Smooth muscle cell (in vitro differentiated cells): ENCODE results near the gene CCNI2. TPM values are rescaled to one million over a fixed set of nuclear protein-coding genes. Genes with fewer than 3 reads are reported as not detected.
A peak's percentile ranks its signal among the peaks of the same experiment; 100 is the strongest.

Experiments
- DNase-seq: peaks from one replicate; lab custom pipeline; 2025; ENCODE audit not compliant: unreplicated experiment; lab: John Stamatoyannopoulos, UW
- H2AFZ ChIP-seq: fragments of 200-600 bp; sonication (generic); 2 replicates; pipeline ENCODE4 v1.6.0; 2016; ENCODE audit warnings: antibody characterized with exemption, low read depth, mild to moderate bottlenecking
- H3F3A ChIP-seq: fragments of 200-600 bp; sonication (generic); 2 replicates; pipeline ENCODE4 v1.6.0; 2017; ENCODE audit warnings: antibody characterized with exemption, low read depth
- H3K27ac ChIP-seq: fragments of 200-600 bp; sonication (generic); 2 replicates; pipeline ENCODE4 v1.5.1; 2016; ENCODE audit warnings: low read depth, mild to moderate bottlenecking
- H3K27me3 ChIP-seq: fragments of 200-600 bp; sonication (generic); 2 replicates; pipeline ENCODE4 v1.6.1; 2016; ENCODE audit warnings: low read depth, mild to moderate bottlenecking
- H3K36me3 ChIP-seq: fragments of 200-600 bp; sonication (generic); 2 replicates; pipeline ENCODE4 v1.5.1; 2016; ENCODE audit warnings: low read depth
- H3K4me1 ChIP-seq: fragments of 200-600 bp; sonication (generic); 2 replicates; pipeline ENCODE4 v1.5.1; 2016; ENCODE audit warnings: low read depth
- H3K4me2 ChIP-seq: fragments of 200-600 bp; sonication (generic); 2 replicates; pipeline ENCODE4 v1.6.0; 2016; ENCODE audit warnings: mild to moderate bottlenecking
- H3K4me3 ChIP-seq: fragments of 200-600 bp; sonication (generic); 2 replicates; pipeline ENCODE4 v1.5.1; 2016; ENCODE audit warnings: mild to moderate bottlenecking
- H3K79me2 ChIP-seq: fragments of 200-600 bp; sonication (generic); 2 replicates; pipeline ENCODE4 v1.6.0; 2016; ENCODE audit warnings: low read depth, mild to moderate bottlenecking
- H3K9ac ChIP-seq: fragments of 200-600 bp; sonication (generic); 2 replicates; pipeline ENCODE4 v1.6.0; 2016; ENCODE audit warnings: low read depth
- H3K9me3 ChIP-seq: fragments of 200-600 bp; sonication (generic); replicated peaks from 2 replicates; pipeline ENCODE4 v1.5.1; 2016; ENCODE audit warnings: low read depth
- H4K20me1 ChIP-seq: fragments of 200-600 bp; sonication (generic); 2 replicates; pipeline ENCODE4 v1.6.0; 2016; ENCODE audit warnings: low read depth
- WGBS: methylation state at CpG from one replicate; pipeline ENCODE4 v1.1.7; 2016; ENCODE audit warnings: low lambda C conversion rate; 5-methylcytosine and 5-hydroxymethylcytosine counted together
- polyA plus RNA-seq: library from polyadenylated mRNA; unstranded; fragments of >200 nt; fragmentation: Nextera tagmentation; extraction: Ambion mirVana; gene quantifications from 2 replicates; pipeline ENCODE4 v1.2.1, GENCODE V29; 2016
- total RNA-seq: library from RNA; depleted of rRNA; stranded (reverse); fragments of >200 nt; gene quantifications from 2 replicates; pipeline ENCODE4 v1.2.3, GENCODE V29; 2014
- TF ChIP-seq, protein P1 (sequence below): fragments of 200-600 bp; sonication (generic); IDR thresholded peaks from 2 replicates; pipeline ENCODE4 v1.5.1; 2017; ENCODE audit warnings: borderline replicate concordance, mild to moderate bottlenecking, antibody characterized with exemption; ENCODE audit not compliant: insufficient read depth, poor library complexity, severe bottlenecking

Gene CCNI2
- total and polyA plus RNA-seq, 2 experiments from 2014 or later: 0.36 to 0.41 TPM

DNA sequence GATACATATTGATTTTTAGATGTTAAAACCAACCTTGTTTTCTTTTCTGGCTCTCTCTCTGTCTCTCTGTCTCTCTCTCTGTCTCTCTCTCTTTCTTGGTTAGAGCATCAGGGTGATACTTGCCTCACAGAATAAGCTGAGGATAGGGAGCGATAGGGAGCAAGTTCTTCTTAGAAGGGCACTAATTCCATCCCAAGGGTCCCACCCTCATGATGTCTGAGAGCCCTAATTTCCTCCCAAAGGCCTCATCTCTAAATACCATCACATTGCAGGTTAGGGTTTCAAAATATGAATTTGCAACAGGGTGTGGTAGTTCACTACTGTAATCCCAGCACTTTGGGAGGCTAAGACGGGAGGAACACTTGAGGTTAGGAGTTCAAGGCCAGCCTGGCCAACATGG is 5.1 kb upstream of the CCNI2 start:
- no peak overlapping the region for H3K4me2 ChIP-seq
- H3K4me1 ChIP-seq: peaks cover 4% of the 10 kb centered on the region
- H3F3A ChIP-seq: no peaks in the 10 kb centered on the region
- no peak overlapping the region for H3K9ac ChIP-seq
- no peaks in the 10 kb centered on the region for H4K20me1 ChIP-seq
- H3K27ac ChIP-seq: no peak overlapping the region
- no peaks in the 10 kb centered on the region for H3K36me3 ChIP-seq
- peaks cover 30% of the 10 kb centered on the region for H3K27me3 ChIP-seq
- H3K9me3 ChIP-seq: no peaks in the 10 kb centered on the region
- WGBS: 91% methylated on average over 2 of the region's 2 CpGs
- DNase-seq: no peak
- no peak overlapping the region for H3K4me3 ChIP-seq
- TF ChIP-seq, protein P1, sequence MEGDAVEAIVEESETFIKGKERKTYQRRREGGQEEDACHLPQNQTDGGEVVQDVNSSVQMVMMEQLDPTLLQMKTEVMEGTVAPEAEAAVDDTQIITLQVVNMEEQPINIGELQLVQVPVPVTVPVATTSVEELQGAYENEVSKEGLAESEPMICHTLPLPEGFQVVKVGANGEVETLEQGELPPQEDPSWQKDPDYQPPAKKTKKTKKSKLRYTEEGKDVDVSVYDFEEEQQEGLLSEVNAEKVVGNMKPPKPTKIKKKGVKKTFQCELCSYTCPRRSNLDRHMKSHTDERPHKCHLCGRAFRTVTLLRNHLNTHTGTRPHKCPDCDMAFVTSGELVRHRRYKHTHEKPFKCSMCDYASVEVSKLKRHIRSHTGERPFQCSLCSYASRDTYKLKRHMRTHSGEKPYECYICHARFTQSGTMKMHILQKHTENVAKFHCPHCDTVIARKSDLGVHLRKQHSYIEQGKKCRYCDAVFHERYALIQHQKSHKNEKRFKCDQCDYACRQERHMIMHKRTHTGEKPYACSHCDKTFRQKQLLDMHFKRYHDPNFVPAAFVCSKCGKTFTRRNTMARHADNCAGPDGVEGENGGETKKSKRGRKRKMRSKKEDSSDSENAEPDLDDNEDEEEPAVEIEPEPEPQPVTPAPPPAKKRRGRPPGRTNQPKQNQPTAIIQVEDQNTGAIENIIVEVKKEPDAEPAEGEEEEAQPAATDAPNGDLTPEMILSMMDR: no peak
- no peak overlapping the region for H2AFZ ChIP-seq
- H3K79me2 ChIP-seq: no peaks in the 10 kb centered on the region

DNA sequence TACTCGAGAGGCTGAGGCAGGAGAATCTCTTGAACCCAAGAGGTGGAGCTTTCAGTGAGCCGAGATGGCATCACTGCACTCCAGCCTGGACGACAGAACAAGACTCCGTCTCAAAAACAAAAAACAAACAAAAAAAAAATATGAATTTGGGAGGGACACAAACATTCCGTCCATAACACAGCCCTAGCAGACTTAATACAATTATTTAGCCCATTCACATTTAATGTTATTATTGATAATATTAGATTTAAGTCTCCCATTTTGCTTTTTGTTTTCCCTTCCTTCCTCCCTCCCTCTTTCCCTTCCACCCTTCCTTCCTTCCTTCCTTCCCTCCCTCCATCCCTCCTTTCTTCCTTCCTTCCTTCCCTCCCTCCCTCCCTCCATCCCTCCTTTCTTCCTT is 4.6 kb upstream of the CCNI2 start:
- H3K9me3 ChIP-seq: no peaks in the 10 kb centered on the region
- H3K4me3 ChIP-seq: no peak overlapping the region
- TF ChIP-seq, protein P1: no peak
- H3K36me3 ChIP-seq: no peaks in the 10 kb centered on the region
- DNase-seq: no peak
- H3F3A ChIP-seq: no peaks in the 10 kb centered on the region
- no peaks in the 10 kb centered on the region for H4K20me1 ChIP-seq
- H3K9ac ChIP-seq: no peak overlapping the region
- H2AFZ ChIP-seq: no peak overlapping the region
- H3K79me2 ChIP-seq: no peaks in the 10 kb centered on the region
- no peak overlapping the region for H3K4me2 ChIP-seq
- H3K27me3 ChIP-seq: peaks cover 35% of the 10 kb centered on the region
- no peak overlapping the region for H3K27ac ChIP-seq
- WGBS: 94% methylated on average over 5 of the region's 5 CpGs
- peaks cover 4% of the 10 kb centered on the region for H3K4me1 ChIP-seq

DNA sequence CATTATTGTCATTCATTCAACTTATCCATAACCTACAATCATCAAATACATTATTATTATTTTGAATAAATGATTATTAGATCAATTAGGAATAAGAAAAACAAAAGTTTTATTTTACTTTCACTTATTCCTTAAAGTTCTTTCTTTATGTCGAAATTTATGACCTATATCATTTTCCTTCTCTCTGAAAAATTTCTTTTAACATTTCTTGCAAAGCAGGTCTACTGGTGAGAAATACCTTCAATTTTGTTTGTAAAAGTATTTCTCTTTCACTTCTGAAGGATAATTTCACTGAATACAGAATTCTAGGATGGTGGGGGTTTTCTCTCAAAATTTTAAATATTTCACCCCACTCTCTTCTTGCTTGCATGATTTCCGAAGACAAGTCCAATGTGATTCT is 2.6 kb upstream of the CCNI2 start:
- H3K9ac ChIP-seq: no peak overlapping the region
- H2AFZ ChIP-seq: no peak overlapping the region
- peaks cover 4% of the 10 kb centered on the region for H3K4me1 ChIP-seq
- no peak overlapping the region for H3K27ac ChIP-seq
- 77% methylated on average over 2 of the region's 2 CpGs for WGBS
- TF ChIP-seq, protein P1: no peak
- H3K4me2 ChIP-seq: no peak overlapping the region
- H3K4me3 ChIP-seq: no peak overlapping the region
- H3F3A ChIP-seq: no peaks in the 10 kb centered on the region
- DNase-seq: no peak
- no peaks in the 10 kb centered on the region for H3K36me3 ChIP-seq
- H3K27me3 ChIP-seq: peaks cover 55% of the 10 kb centered on the region
- H4K20me1 ChIP-seq: no peaks in the 10 kb centered on the region
- no peaks in the 10 kb centered on the region for H3K9me3 ChIP-seq
- no peaks in the 10 kb centered on the region for H3K79me2 ChIP-seq

DNA sequence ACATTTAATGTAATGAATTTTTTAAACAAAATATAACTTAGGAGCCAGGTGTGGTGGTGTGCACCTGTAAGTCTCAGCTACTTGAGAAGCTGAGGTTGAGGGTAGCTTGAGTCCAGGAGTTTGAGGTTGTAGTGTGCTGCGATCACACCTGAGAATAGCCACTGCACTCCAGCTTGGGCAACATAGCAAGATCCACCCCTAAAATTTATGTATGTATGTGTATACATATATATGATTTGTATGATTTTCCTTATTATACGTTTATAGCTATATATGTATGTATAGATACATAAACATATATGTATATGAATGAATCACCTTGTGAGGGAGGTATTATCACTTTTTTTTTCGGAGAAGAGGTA is 653 bp upstream of the CCNI2 start:
- 37% methylated on average over 3 of the region's 3 CpGs for WGBS
- TF ChIP-seq, protein P1: no peak
- peak overlapping the region; percentile 27 for H2AFZ ChIP-seq

More for the DNA sequence above, 653 bp upstream of the CCNI2 start:
- no peaks in the 10 kb centered on the region for H3K9me3 ChIP-seq
- peaks cover 4% of the 10 kb centered on the region for H3K4me1 ChIP-seq
- H3K4me3 ChIP-seq: peak overlapping the region; percentile 54
- H3K27ac ChIP-seq: no peak overlapping the region
- peak overlapping the region; percentile 84 for H3K4me2 ChIP-seq
- no peak for DNase-seq
- H3K27me3 ChIP-seq: peaks cover 63% of the 10 kb centered on the region
- H3K36me3 ChIP-seq: no peaks in the 10 kb centered on the region
- H3K79me2 ChIP-seq: no peaks in the 10 kb centered on the region
- no peaks in the 10 kb centered on the region for H3F3A ChIP-seq
- H3K9ac ChIP-seq: no peak overlapping the region
- H4K20me1 ChIP-seq: no peaks in the 10 kb centered on the region
